H9 (cell line): ENCODE results near the gene PSMD7. TPM values are rescaled to one million over a fixed set of nuclear protein-coding genes. Genes with fewer than 3 reads are reported as not detected.

Source experiments
- DNase-seq: peaks from one replicate; pipeline ENCODE4 v3.0.0-alpha.2; 2017
- H2AFZ ChIP-seq: one replicate; pipeline ENCODE4 v1.6.1; 2013; ENCODE audit warnings: mild to moderate bottlenecking, low read length, control low read depth, moderate library complexity
- H2AK5ac ChIP-seq: 2 replicates; pipeline ENCODE4 v1.6.1; 2013; ENCODE audit warnings: low read length, control low read depth, mixed read lengths; ENCODE audit not compliant: insufficient read length
- H2BK120ac ChIP-seq: one replicate; pipeline ENCODE4 v1.6.1; 2013; ENCODE audit warnings: low read depth, mild to moderate bottlenecking, low read length, control low read depth, inconsistent platforms; ENCODE audit not compliant: poor library complexity, severe bottlenecking
- H2BK12ac ChIP-seq: 2 replicates; pipeline ENCODE4 v1.6.1; 2013; ENCODE audit warnings: low read length, control low read depth, mixed read lengths, low read depth; ENCODE audit not compliant: insufficient read length
- H2BK15ac ChIP-seq: 2 replicates; pipeline ENCODE4 v1.6.1; 2013; ENCODE audit warnings: low read depth, low read length, control low read depth
- H2BK20ac ChIP-seq: one replicate; pipeline ENCODE4 v1.6.1; 2013; ENCODE audit warnings: low read depth, mild to moderate bottlenecking, low read length, control low read depth, inconsistent platforms; ENCODE audit not compliant: poor library complexity, severe bottlenecking
- H2BK5ac ChIP-seq: 2 replicates; pipeline ENCODE4 v1.6.1; 2013; ENCODE audit warnings: low read length, control low read depth, mixed read lengths; ENCODE audit not compliant: insufficient read length
- H3K14ac ChIP-seq: 2 replicates; pipeline ENCODE4 v1.6.1; 2013; ENCODE audit warnings: low read length, control low read depth; ENCODE audit not compliant: insufficient read depth
- H3K18ac ChIP-seq: 2 replicates; pipeline ENCODE4 v1.6.1; 2013; ENCODE audit warnings: low read depth, mild to moderate bottlenecking, mixed read lengths, low read length, control low read depth; ENCODE audit not compliant: insufficient read length
- H3K23ac ChIP-seq: 2 replicates; pipeline ENCODE4 v1.6.1; 2013; ENCODE audit warnings: low read length, control low read depth, mixed read lengths, low read depth; ENCODE audit not compliant: insufficient read length
- H3K23me2 ChIP-seq: 2 replicates; pipeline ENCODE4 v1.6.1; 2013; ENCODE audit warnings: low read depth, mild to moderate bottlenecking, mixed read lengths, low read length, control low read depth; ENCODE audit not compliant: insufficient read length, poor library complexity, severe bottlenecking
- H3K27ac ChIP-seq: 2 replicates; pipeline ENCODE4 v1.5.1; 2013; ENCODE audit warnings: low read length, control low read depth, mixed read lengths, low read depth; ENCODE audit not compliant: insufficient read length
- H3K27me3 ChIP-seq: 2 replicates; pipeline ENCODE4 v1.6.1; 2013; ENCODE audit warnings: low read length, control low read depth, inconsistent platforms; ENCODE audit not compliant: insufficient read depth
- H3K4ac ChIP-seq: 2 replicates; pipeline ENCODE4 v1.6.1; 2013; ENCODE audit warnings: low read depth, mild to moderate bottlenecking, control low read depth, inconsistent platforms, low read length, moderate library complexity
- H3K4me1 ChIP-seq: 2 replicates; pipeline ENCODE4 v1.6.1; 2013; ENCODE audit warnings: low read length, control low read depth, inconsistent platforms; ENCODE audit not compliant: insufficient read depth
- H3K4me2 ChIP-seq: 2 replicates; pipeline ENCODE4 v1.6.1; 2013; ENCODE audit warnings: low read length, control low read depth, mixed read lengths; ENCODE audit not compliant: insufficient read length, insufficient read depth
- H3K56ac ChIP-seq: 2 replicates; pipeline ENCODE4 v1.6.1; 2013; ENCODE audit warnings: low read depth, mild to moderate bottlenecking, mixed read lengths, low read length, control low read depth; ENCODE audit not compliant: insufficient read length
- H3K79me1 ChIP-seq: 2 replicates; pipeline ENCODE4 v1.6.1; 2013; ENCODE audit warnings: low read depth, mild to moderate bottlenecking, moderate library complexity, low read length, control low read depth, inconsistent platforms; ENCODE audit not compliant: insufficient read depth, poor library complexity, severe bottlenecking
- H3K79me2 ChIP-seq: 2 replicates; pipeline ENCODE4 v1.6.1; 2013; ENCODE audit warnings: low read length, control low read depth, inconsistent platforms; ENCODE audit not compliant: insufficient read depth
- H3K9ac ChIP-seq: 2 replicates; pipeline ENCODE4 v1.6.1; 2013; ENCODE audit warnings: low read length, control low read depth, mixed read lengths; ENCODE audit not compliant: insufficient read length; ENCODE audit errors: extremely low read depth
- H3K9me3 ChIP-seq: one replicate; pipeline ENCODE4 v1.6.1; 2013; ENCODE audit warnings: low read depth, low read length, inconsistent platforms; ENCODE audit not compliant: control insufficient read depth
- H3T11ph ChIP-seq: one replicate; pipeline ENCODE4 v1.6.1; 2013; ENCODE audit warnings: mild to moderate bottlenecking, low read length, control low read depth, inconsistent platforms
- H4K20me1 ChIP-seq: one replicate; pipeline ENCODE4 v1.6.1; 2013; ENCODE audit not compliant: control insufficient read depth, insufficient read length, insufficient read depth
- H4K5ac ChIP-seq: 2 replicates; pipeline ENCODE4 v1.6.1; 2013; ENCODE audit warnings: low read depth, mild to moderate bottlenecking, mixed read lengths, low read length, control low read depth; ENCODE audit not compliant: insufficient read length
- H4K8ac ChIP-seq: replicated peaks from 2 replicates; pipeline ENCODE4 v1.6.1; 2013; ENCODE audit warnings: low read length, control low read depth, mixed read lengths, low read depth; ENCODE audit not compliant: insufficient read length
- H4K91ac ChIP-seq: 2 replicates; pipeline ENCODE4 v1.6.1; 2013; ENCODE audit warnings: low read depth, mild to moderate bottlenecking, moderate library complexity, mixed read lengths, low read length, control low read depth; ENCODE audit not compliant: insufficient read length
- H3K27ac Mint-ChIP-seq, 3 experiments: 2 replicates in 2 of 3; 3 replicates in 1 of 3; pipeline ENCODE4 v1.8.0; 2020 to 2021; ENCODE audit warnings: mixed read lengths in 3 of 3, mild to moderate bottlenecking in 1 of 3, moderate library complexity in 1 of 3
- H3K27me3 Mint-ChIP-seq: 2 replicates; pipeline ENCODE4 v1.8.0; 2021; ENCODE audit warnings: low read depth, mild to moderate bottlenecking, moderate library complexity, mixed read lengths
- H3K36me3 Mint-ChIP-seq, 3 experiments: 2 replicates in 2 of 3; 3 replicates in 1 of 3; pipeline ENCODE4 v1.8.0; 2020 to 2021; ENCODE audit warnings: low read depth in 3 of 3, mixed read lengths in 3 of 3; ENCODE audit not compliant: insufficient read depth in 1 of 3
- H3K4me1 Mint-ChIP-seq, 2 experiments: 2 replicates each; pipeline ENCODE4 v1.8.0; 2020; ENCODE audit warnings: mixed read lengths in 2 of 2
- H3K4me3 Mint-ChIP-seq, 2 experiments: 2 replicates in 1 of 2; 3 replicates in 1 of 2; pipeline ENCODE4 v1.8.0; 2020 to 2021; ENCODE audit warnings: mild to moderate bottlenecking in 2 of 2, mixed read lengths in 2 of 2, moderate library complexity in 1 of 2
- H3K9me3 Mint-ChIP-seq, 2 experiments: 2 replicates in 1 of 2; 3 replicates in 1 of 2; pipeline ENCODE4 v1.8.0; 2020; ENCODE audit warnings: mild to moderate bottlenecking in 2 of 2, mixed read lengths in 2 of 2, moderate library complexity in 1 of 2
- CTCF ChIP-seq: fragments of 200-600 bp; sonication (generic); conservative IDR thresholded peaks from 3 replicates; pipeline ENCODE4 v1.8.0; 2021; ENCODE audit warnings: antibody characterized with exemption, mild to moderate bottlenecking
- WGBS: extraction: QIAGEN DNeasy Blood & Tissue Kit; methylation state at CpG from one replicate; pipeline ENCODE4 v1.1.7; 2013; ENCODE audit warnings: missing lambda C conversion rate, low lambda C conversion rate, mixed read lengths; ENCODE audit not compliant: insufficient read length; ENCODE audit errors: extremely low coverage; 5-methylcytosine and 5-hydroxymethylcytosine counted together
- total RNA-seq: library from RNA; stranded (reverse); gene quantifications from 2 replicates; pipeline ENCODE4 v1.2.1, GENCODE V29; 2021

The PSMD7 gene
- total RNA-seq, 1 experiment from 2014 or later, result 140 TPM

GRCh38 chr16:74279266-74279665, 17.3 kb upstream of the PSMD7 start:
- no peak overlapping the region for H3K27ac ChIP-seq
- H3K79me2 ChIP-seq, result no peaks in the 10 kb centered on the region
- H3K27me3 ChIP-seq, result no peaks in the 10 kb centered on the region
- Mint-ChIP-seq H3K27me3 (no peaks in the 10 kb centered on the region; the same call in 1 of the 2 replicates), H3K27ac (no peak overlapping the region), H3K4me3 (no peak overlapping the region), H3K36me3 (peaks cover 4 to 14% (median 6%) of the 10 kb centered on the region in 3 experiments), H3K9me3 (peaks cover 7 to 12% of the 10 kb centered on the region in 2 experiments; a peak in 4 of 5 replicates), H3K4me1 (peaks cover 36 to 46% of the 10 kb centered on the region in 2 experiments)
- no peak overlapping the region for H2AFZ ChIP-seq
- H2BK5ac ChIP-seq, result no peak overlapping the region
- no peak overlapping the region for H3K23ac ChIP-seq
- no peak overlapping the region for H2AK5ac ChIP-seq
- H4K8ac ChIP-seq, result no peak overlapping the region
- no peak overlapping the region for H3K18ac ChIP-seq
- no CpG with 5 or more reads among the region's 3 CpGs for WGBS
- no peak overlapping the region for H4K91ac ChIP-seq
- H4K5ac ChIP-seq, result no peak overlapping the region
- 0 out of 2 replicates have a peak, but pooled peaks cover 3% of the 10 kb centered on the region for H3K4me1 ChIP-seq
- no peak overlapping the region for H2BK15ac ChIP-seq
- H3K14ac ChIP-seq, result no peak overlapping the region
- no peak overlapping the region for H2BK12ac ChIP-seq
- no peak overlapping the region for H3K4ac ChIP-seq
- no peak for TF ChIP-seq CTCF
- no peaks in the 10 kb centered on the region for H3K9me3 ChIP-seq
- no peaks in the 10 kb centered on the region for H3K23me2 ChIP-seq
- no peak overlapping the region for H2BK120ac ChIP-seq
- no peak overlapping the region for H3T11ph ChIP-seq
- no peak overlapping the region for H2BK20ac ChIP-seq
- H3K9ac ChIP-seq, result no peak overlapping the region
- no peak overlapping the region for H3K4me2 ChIP-seq
- H4K20me1 ChIP-seq, result no peaks in the 10 kb centered on the region
- no peaks in the 10 kb centered on the region for H3K79me1 ChIP-seq
- no peak overlapping the region for H3K56ac ChIP-seq
- no peak for DNase-seq
